GM12872 (cell line): ENCODE measurements around the gene USP10.

Source experiments
- TF ChIP-seq, protein P1 (sequence below): IDR thresholded peaks from 3 replicates; pipeline ENCODE4 v1.5.1; 2011; ENCODE audit warnings: low read depth, mild to moderate bottlenecking, low read length, moderate library complexity; ENCODE audit not compliant: insufficient read depth

Gene USP10

DNA sequence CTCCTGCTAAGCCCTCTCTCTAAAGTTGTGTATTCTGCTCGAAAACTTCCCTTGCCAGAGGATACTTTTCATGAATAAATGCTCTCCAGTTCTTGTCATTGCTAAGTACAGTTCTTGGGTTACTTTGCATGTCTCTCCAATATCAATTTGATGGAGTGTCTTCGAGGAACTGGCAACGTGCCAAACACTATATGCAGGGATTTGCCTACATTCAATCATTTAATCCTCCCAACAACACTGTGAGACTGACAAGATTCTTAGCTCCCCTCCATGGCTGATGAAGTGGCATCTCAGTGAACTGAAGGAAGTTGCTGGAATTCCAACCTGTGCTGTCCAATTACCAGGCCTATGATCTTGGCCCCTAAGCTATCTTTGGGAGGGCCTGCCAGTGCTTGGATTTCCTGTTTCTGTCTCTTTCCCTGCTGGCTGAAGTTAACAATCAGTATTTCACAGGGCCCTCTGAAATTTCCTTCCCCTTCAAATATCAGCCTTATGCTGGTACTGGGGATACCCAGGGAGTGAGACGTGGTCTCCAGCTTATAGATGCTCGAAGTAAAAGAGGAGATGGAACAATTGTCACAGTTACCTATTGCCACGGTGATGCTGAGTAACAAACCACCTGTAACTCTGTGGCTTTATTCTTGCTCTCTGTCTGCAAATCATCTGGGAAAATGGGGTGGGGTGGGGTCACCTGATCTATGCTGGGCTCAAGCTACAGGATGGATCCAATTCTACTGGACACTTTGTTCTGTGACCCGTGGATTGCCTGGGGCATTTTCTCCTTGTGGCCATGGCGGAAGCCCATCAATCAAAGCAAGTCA is 100.6 kb downstream of the USP10 start:
- TF ChIP-seq, protein P1, sequence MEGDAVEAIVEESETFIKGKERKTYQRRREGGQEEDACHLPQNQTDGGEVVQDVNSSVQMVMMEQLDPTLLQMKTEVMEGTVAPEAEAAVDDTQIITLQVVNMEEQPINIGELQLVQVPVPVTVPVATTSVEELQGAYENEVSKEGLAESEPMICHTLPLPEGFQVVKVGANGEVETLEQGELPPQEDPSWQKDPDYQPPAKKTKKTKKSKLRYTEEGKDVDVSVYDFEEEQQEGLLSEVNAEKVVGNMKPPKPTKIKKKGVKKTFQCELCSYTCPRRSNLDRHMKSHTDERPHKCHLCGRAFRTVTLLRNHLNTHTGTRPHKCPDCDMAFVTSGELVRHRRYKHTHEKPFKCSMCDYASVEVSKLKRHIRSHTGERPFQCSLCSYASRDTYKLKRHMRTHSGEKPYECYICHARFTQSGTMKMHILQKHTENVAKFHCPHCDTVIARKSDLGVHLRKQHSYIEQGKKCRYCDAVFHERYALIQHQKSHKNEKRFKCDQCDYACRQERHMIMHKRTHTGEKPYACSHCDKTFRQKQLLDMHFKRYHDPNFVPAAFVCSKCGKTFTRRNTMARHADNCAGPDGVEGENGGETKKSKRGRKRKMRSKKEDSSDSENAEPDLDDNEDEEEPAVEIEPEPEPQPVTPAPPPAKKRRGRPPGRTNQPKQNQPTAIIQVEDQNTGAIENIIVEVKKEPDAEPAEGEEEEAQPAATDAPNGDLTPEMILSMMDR, result no peak

DNA sequence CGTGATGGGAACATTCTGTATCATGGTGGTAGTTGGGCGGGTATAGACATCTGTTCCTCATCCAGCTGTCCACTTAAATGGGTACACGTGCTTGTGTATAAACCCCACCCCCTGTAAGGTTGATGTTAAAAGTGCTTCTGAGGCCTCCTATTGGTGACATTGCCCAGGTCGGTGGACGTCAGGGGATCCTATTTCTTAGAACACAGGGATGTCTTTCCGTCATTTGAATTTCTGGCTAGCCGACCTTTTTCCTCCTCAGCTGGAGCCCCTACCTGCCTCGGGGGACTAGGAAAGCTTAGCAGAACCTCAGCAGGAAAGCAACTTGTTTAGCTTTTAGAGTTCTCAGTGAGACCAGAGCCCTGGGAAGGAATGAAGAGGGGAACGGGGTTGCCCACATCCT is 103.3 kb downstream of the USP10 start:
- TF ChIP-seq, protein P1, result no peak

DNA sequence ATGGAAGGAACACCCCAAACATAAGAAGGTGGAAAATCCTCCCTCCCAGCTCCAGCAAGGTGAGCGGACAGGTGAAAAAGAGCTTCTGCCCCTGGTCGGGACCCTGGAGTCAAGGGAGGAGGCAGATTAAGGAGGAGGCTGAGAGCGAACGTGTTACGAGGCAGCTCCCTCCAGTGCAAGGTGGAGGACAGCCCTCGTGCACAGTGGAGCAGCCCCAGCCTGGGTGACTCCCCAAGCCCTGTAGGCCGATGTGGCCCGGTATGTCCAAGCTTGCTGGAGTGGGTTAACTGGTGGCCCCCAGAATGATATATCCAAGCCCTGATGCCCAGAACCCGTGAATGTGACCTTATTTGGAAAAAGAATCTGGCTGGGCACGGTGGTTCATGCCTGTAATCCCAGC is 104.5 kb downstream of the USP10 start:
- TF ChIP-seq, protein P1, result no peak

DNA sequence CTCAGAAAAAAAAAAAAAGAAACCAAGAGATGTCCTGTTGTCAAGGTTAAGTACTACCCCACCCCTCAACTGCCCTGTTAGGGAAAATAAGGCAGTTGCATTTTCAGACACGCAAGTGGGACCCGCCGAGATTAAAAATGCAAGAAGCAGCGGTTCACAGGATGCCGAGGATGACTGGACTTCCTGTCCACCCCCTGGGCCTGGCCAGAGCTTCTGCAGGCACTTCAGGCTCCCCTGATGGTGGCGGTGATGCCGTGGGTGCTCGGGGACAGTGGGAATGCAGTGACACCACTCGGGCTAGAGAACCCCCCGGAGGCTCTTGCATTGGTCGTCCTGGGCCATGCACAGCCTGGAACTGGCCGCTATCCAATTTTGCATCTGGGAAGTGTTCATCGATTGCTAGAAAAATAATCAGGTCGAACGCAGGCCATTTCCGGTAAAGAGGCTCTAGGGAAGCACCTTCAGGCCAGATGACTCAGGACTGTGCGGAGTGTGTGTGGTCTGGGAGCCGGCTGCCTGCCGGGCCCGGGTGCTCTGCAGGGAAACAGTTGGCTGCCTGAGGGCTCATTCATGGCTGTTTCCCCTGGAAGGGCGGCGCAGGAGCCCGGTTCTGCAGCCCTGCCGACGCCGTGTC is 106.6 kb downstream of the USP10 start:
- TF ChIP-seq, protein P1, result no peak

DNA sequence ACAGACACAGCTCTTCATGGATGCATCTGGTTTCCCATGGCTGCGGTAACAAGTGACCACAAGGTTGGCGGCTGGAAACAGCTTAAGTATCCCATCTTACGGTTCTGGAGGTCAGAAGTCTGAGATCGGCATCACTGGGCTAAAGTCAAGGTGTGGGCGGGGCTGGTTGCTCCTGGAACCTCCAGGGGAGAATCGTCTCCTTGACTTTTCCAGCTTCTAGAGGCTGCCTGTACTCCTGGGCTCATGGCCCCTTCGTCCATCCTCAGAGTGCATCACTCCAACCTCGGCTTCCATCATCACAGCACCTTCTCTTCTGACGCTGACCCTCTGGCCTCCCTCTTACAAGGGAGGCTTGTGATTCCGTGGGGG is 107.1 kb downstream of the USP10 start:
- TF ChIP-seq, protein P1, result no peak

DNA sequence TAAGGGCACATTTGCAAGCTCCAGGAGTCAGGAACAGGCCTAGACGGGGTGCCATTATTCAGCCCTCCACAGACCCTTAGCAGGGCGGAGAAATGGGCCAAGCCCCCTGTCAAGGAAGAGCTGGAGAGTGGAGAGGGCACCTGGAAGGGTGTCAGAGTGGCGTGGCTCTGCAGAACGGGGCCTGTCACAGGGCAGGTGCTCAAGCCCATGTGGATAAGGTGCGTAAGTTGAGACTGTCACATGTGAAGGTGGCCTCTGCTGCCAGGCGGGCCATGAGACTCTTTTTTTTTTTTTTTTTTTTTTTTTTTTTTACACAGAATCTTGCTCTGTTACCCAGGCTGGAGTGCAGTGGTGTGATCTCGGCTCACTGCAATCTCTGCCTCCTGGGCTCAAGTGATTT is 108.0 kb downstream of the USP10 start:
- TF ChIP-seq, protein P1, result no peak

DNA sequence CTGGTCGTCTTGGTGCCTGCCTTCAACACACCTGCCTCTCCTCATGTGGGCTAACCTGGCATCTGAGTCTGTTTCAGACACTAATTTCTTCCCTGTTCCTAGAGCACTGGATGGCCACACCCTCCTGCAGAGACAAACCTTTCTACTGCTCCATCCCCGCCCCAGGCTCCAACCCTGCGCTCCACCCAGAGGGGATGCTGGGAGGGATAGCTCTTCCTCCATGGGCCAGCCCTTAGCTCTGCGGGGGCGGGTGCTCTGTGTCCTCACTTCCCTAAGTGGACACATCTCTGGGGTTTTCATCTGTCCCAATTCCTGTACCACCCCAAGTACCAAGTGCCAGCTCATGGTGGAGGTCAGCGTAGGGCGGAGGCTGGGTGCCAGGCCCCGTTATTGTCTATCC is 109.0 kb downstream of the USP10 start:
- TF ChIP-seq, protein P1, result no peak
